IMR-90 (cell line): ENCODE results near the gene COL23A1. TPM values are rescaled to one million over a fixed set of nuclear protein-coding genes. Genes with fewer than 3 reads are reported as not detected.

Source experiments
- ATAC-seq: fragments of 200-7000 bp; cut with Tn5 transposase; 2 replicates; pipeline ENCODE4 v1.9.1; 2020; ENCODE audit warnings: low read depth, mild to moderate bottlenecking, moderate library complexity
- BruUV-seq: library from RNA; stranded (reverse); fragments of 400-500 nt; replicated peaks from 2 replicates; lab custom pipeline; 2021; lab: Mats Ljungman, UMichigan
- CTCF ChIA-PET: fragments of 300-600 bp; formaldehyde crosslinking; extraction: SDS; loops from one replicate; lab custom pipeline; 2021; ENCODE audit warnings: antibody characterized with exemption; lab: Yijun Ruan, JAX
- POLR2A ChIA-PET: fragments of 300-600 bp; sonication (Branson Sonifier 250); formaldehyde crosslinking; loops from one replicate; lab custom pipeline; 2022; ENCODE audit warnings: antibody characterized with exemption; ENCODE audit not compliant: unreplicated experiment; lab: Charles Lee
- DNase-seq: peaks from one replicate; pipeline ENCODE4 v3.0.0; 2013
- H2AFZ ChIP-seq: replicated peaks from 2 replicates; pipeline ENCODE3; 2013; ENCODE audit warnings: low read length, mild to moderate bottlenecking; ENCODE audit not compliant: poor library complexity
- H2AK5ac ChIP-seq: 2 replicates; pipeline ENCODE4 v1.6.1; 2013; ENCODE audit warnings: low read depth, low read length, inconsistent platforms
- H2AK9ac ChIP-seq: replicated peaks from 2 replicates; pipeline ENCODE3; 2013; ENCODE audit warnings: mild to moderate bottlenecking, low read depth, low read length, moderate library complexity; ENCODE audit not compliant: poor library complexity
- H2BK120ac ChIP-seq: 2 replicates; pipeline ENCODE4 v1.6.1; 2013; ENCODE audit warnings: low read depth, low read length, inconsistent platforms
- H2BK15ac ChIP-seq: 3 replicates; pipeline ENCODE4 v1.6.1; 2013; ENCODE audit warnings: low read depth, low read length, inconsistent platforms
- H2BK20ac ChIP-seq: 2 replicates; pipeline ENCODE4 v1.6.1; 2013; ENCODE audit warnings: low read depth, mild to moderate bottlenecking, inconsistent platforms, low read length, moderate library complexity
- H2BK5ac ChIP-seq: 2 replicates; pipeline ENCODE4 v1.6.1; 2013; ENCODE audit warnings: mild to moderate bottlenecking, low read depth, low read length, inconsistent platforms; ENCODE audit not compliant: poor library complexity, severe bottlenecking
- H3K14ac ChIP-seq: replicated peaks from 2 replicates; pipeline ENCODE4 v1.6.1; 2013; ENCODE audit warnings: low read depth, low read length, inconsistent platforms
- H3K18ac ChIP-seq: 2 replicates; pipeline ENCODE4 v1.6.1; 2013; ENCODE audit warnings: low read depth, low read length, control low read depth
- H3K23ac ChIP-seq: 2 replicates; pipeline ENCODE4 v1.6.1; 2013; ENCODE audit warnings: low read depth, low read length, inconsistent platforms
- H3K27ac ChIP-seq: 2 replicates; pipeline ENCODE4 v1.5.1; 2013; ENCODE audit warnings: mild to moderate bottlenecking, control low read depth, low read length; ENCODE audit not compliant: insufficient read depth
- H3K27me3 ChIP-seq: 2 replicates; pipeline ENCODE4 v1.6.1; 2013; ENCODE audit warnings: low read length; ENCODE audit not compliant: control insufficient read depth, insufficient read depth
- H3K36me3 ChIP-seq: 2 replicates; pipeline ENCODE4 v1.6.1; 2013; ENCODE audit warnings: low read length, mixed read lengths; ENCODE audit not compliant: control insufficient read depth, insufficient read depth
- H3K4ac ChIP-seq: 2 replicates; pipeline ENCODE4 v1.6.1; 2013; ENCODE audit warnings: low read depth, low read length, inconsistent platforms
- H3K4me1 ChIP-seq: 2 replicates; pipeline ENCODE4 v1.6.1; 2013; ENCODE audit warnings: low read length, mixed read lengths; ENCODE audit not compliant: control insufficient read depth, insufficient read depth
- H3K4me2 ChIP-seq: 2 replicates; pipeline ENCODE4 v1.6.1; 2013; ENCODE audit warnings: low read depth, mild to moderate bottlenecking, control low read depth, low read length, moderate library complexity
- H3K4me3 ChIP-seq: 2 replicates; pipeline ENCODE4 v1.5.1; 2013; ENCODE audit warnings: low read depth, mild to moderate bottlenecking, control low read depth, low read length, moderate library complexity; ENCODE audit not compliant: insufficient read depth
- H3K56ac ChIP-seq: 2 replicates; pipeline ENCODE4 v1.6.1; 2013; ENCODE audit warnings: low read length, inconsistent platforms; ENCODE audit not compliant: insufficient read depth; ENCODE audit errors: extremely low read depth
- H3K79me1 ChIP-seq, 2 experiments: 2 replicates each; pipeline ENCODE4 v1.6.1; 2013; ENCODE audit warnings: low read length in 2 of 2, inconsistent platforms in 1 of 2, low read depth in 1 of 2
- H3K9ac ChIP-seq: 2 replicates; pipeline ENCODE4 v1.6.1; 2013; ENCODE audit warnings: low read depth, low read length, control low read depth
- H3K9me1 ChIP-seq: 2 replicates; pipeline ENCODE4 v1.6.1; 2013; ENCODE audit warnings: low read length, inconsistent platforms; ENCODE audit not compliant: insufficient read depth
- H3K9me3 ChIP-seq: 2 replicates; pipeline ENCODE4 v1.6.1; 2013; ENCODE audit warnings: low read length; ENCODE audit not compliant: control insufficient read depth, insufficient read depth
- H4K20me1 ChIP-seq: 2 replicates; pipeline ENCODE4 v1.6.1; 2013; ENCODE audit warnings: low read length, inconsistent platforms; ENCODE audit not compliant: insufficient read depth
- H4K5ac ChIP-seq: 2 replicates; pipeline ENCODE4 v1.6.1; 2013; ENCODE audit warnings: mild to moderate bottlenecking, low read depth, low read length, control low read depth
- H4K8ac ChIP-seq, 2 experiments: 2 replicates each; pipeline ENCODE4 v1.6.1; 2013; ENCODE audit warnings: low read depth in 2 of 2, low read length in 2 of 2, control low read depth in 1 of 2, inconsistent platforms in 1 of 2
- H4K91ac ChIP-seq: 2 replicates; pipeline ENCODE4 v1.6.1; 2013; ENCODE audit warnings: low read depth, low read length, inconsistent platforms; ENCODE audit not compliant: insufficient read depth
- CTCF ChIP-seq: conservative IDR thresholded peaks from 2 replicates; pipeline ENCODE4 v1.5.1; 2012; ENCODE audit warnings: mild to moderate bottlenecking, low read depth, low read length, improper control_type of control experiment
- ELK1 ChIP-seq: fragments of 150-350 bp; IDR thresholded peaks from 2 replicates; pipeline ENCODE4 v1.6.1; 2016; ENCODE audit warnings: low read depth, mild to moderate bottlenecking, low read length, moderate library complexity, borderline replicate concordance
- FOS ChIP-seq: fragments of 150-350 bp; IDR thresholded peaks from 2 replicates; pipeline ENCODE4 v1.6.1; 2016; ENCODE audit warnings: low read depth, low read length
- MXI1 ChIP-seq: IDR thresholded peaks from 2 replicates; pipeline ENCODE4 v1.6.1; 2012; ENCODE audit warnings: low read depth, mild to moderate bottlenecking, low read length, moderate library complexity, borderline replicate concordance
- NFE2L2 ChIP-seq: fragments of 150-350 bp; IDR thresholded peaks from 2 replicates; pipeline ENCODE4 v1.6.1; 2016; ENCODE audit warnings: low read depth, mild to moderate bottlenecking, low read length
- RFX5 ChIP-seq: IDR thresholded peaks from 2 replicates; pipeline ENCODE4 v1.8.0; 2012; ENCODE audit warnings: low read depth, mild to moderate bottlenecking, low read length, moderate library complexity
- SMC3 ChIP-seq: fragments of 150-350 bp; IDR thresholded peaks from 2 replicates; pipeline ENCODE4 v1.6.1; 2016; ENCODE audit warnings: low read depth, mild to moderate bottlenecking, antibody characterized with exemption, low read length, moderate library complexity
- whole genome bisulfite sequencing, 2 experiments: methylation state at CpG; one replicate each; pipeline versions ENCODE4 v1.1.5 to v1.1.7; 2013; ENCODE audit warnings: missing lambda C conversion rate in 2 of 2; ENCODE audit not compliant: insufficient read length in 1 of 2; ENCODE audit errors: extremely low coverage in 2 of 2; 5-methylcytosine and 5-hydroxymethylcytosine counted together
- dilution Hi-C: fragments of 300-500 bp; cut with HindIII; formaldehyde crosslinking; loops from one replicate; pipeline ENCODE4 v1.14.3; 2018; ENCODE audit warnings: low sequenced_read_pairs; ENCODE audit not compliant: unreplicated experiment
- in situ Hi-C: fragments of 300-500 bp; cut with MboI; formaldehyde crosslinking; loops from 3 replicates; pipeline ENCODE4 v1.14.3; 2019; ENCODE audit warnings: low sequenced_read_pairs, inconsistent platforms, mixed read lengths
- intact Hi-C: fragments of 100-400 bp; cut with micrococcal nuclease; formaldehyde crosslinking; loops from 2 replicates; pipeline ENCODE4 v1.10.0; 2022
- polyA plus RNA-seq, 3 experiments: library from polyadenylated mRNA; depleted of rRNA; stranded (reverse); fragments of >200 nt; gene quantifications; 2 replicates each; pipeline ENCODE4 v1.2.3, GENCODE V29; 2012; ENCODE audit warnings: low replicate concordance in 1 of 3
- total RNA-seq: library from RNA; depleted of rRNA; stranded (reverse); fragments of >200 nt; gene quantifications from 2 replicates; pipeline ENCODE4 v1.2.3, GENCODE V29; 2012

Gene COL23A1
- total and polyA plus RNA-seq, 2 of the 4 experiments (the other 2 are of a cell fraction) = not detected

GRCh38 chr5:178269499-178269898 lies 320.7 kb downstream of the COL23A1 start:
- Histone ChIP-seq H2AFZ (no peak overlapping the region), H3K79me1 (no peaks in the 10 kb centered on the region), H3K4me1 (no peaks in the 10 kb centered on the region), H3K4me2 (no peak overlapping the region), H2BK120ac (no peak overlapping the region), H4K20me1 (no peaks in the 10 kb centered on the region), H2BK5ac (peak overlapping the region; percentile 26), H4K8ac (no peak overlapping the region), H3K9ac (no peak overlapping the region), H3K27ac (no peak overlapping the region), H3K56ac (no peak overlapping the region), H4K5ac (no peak overlapping the region), H3K9me1 (no peaks in the 10 kb centered on the region), H3K23ac (no peak overlapping the region), H3K14ac (no peak overlapping the region), H2BK15ac (no peak overlapping the region), H3K4ac (no peak overlapping the region), H3K18ac (no peak overlapping the region), H4K91ac (no peak overlapping the region), H3K27me3 (no peaks in the 10 kb centered on the region; the same call in 1 of the 2 replicates), H3K36me3 (no peaks in the 10 kb centered on the region), H2AK5ac (no peak overlapping the region), H2AK9ac (no peak overlapping the region), H2BK20ac (no peak overlapping the region), H3K4me3 (no peak overlapping the region), H3K9me3 (no peaks in the 10 kb centered on the region)
- TF ChIP-seq NFE2L2 = no peak
- no peak for TF ChIP-seq FOS
- TF ChIP-seq MXI1 = no peak
- no peak for TF ChIP-seq CTCF
- TF ChIP-seq RFX5 = no peak
- no peak for TF ChIP-seq ELK1
- TF ChIP-seq SMC3 = no peak
- 100% methylated on average over 1 of the region's 1 CpG; no CpG with 5 or more reads in 1 of the 2 experiments for WGBS, 2 experiments
- intact Hi-C loops (no loop called here), dilution Hi-C loops (no loop called here), in situ Hi-C loops (no loop called here)
- DNase-seq = no peak
- ChIA-PET POLR2A (no interaction called here), CTCF (no interaction called here)
- BruUV-seq = no TSS peak
- ATAC-seq = no peak
